Trophoblast cell (in vitro differentiated cells and primary cell): ENCODE measurements around the gene CRB3.

Source experiments
- DNase-seq, 2 donors: peaks; one replicate each; pipeline ENCODE4 v3.0.0-alpha.2; 2016
- H2AFZ ChIP-seq: 2 replicates; pipeline ENCODE4 v1.6.1; 2013; ENCODE audit warnings: low read length, moderate library complexity, mild to moderate bottlenecking; ENCODE audit not compliant: insufficient read depth, poor library complexity
- H2AK5ac ChIP-seq: 2 replicates; pipeline ENCODE4 v1.6.1; 2013; ENCODE audit warnings: mild to moderate bottlenecking, low read length
- H2BK120ac ChIP-seq: 2 replicates; pipeline ENCODE4 v1.6.1; 2013; ENCODE audit warnings: low read length, mild to moderate bottlenecking, moderate library complexity; ENCODE audit not compliant: insufficient read depth, poor library complexity
- H2BK12ac ChIP-seq: 2 replicates; pipeline ENCODE4 v1.6.1; 2013; ENCODE audit warnings: mild to moderate bottlenecking, low read length, moderate library complexity
- H2BK5ac ChIP-seq: 2 replicates; pipeline ENCODE4 v1.6.1; 2013; ENCODE audit warnings: low read length, low read depth, moderate library complexity, mild to moderate bottlenecking; ENCODE audit not compliant: poor library complexity
- H3K14ac ChIP-seq: 2 replicates; pipeline ENCODE4 v1.6.1; 2013; ENCODE audit warnings: mild to moderate bottlenecking, low read length
- H3K18ac ChIP-seq: 2 replicates; pipeline ENCODE4 v1.6.1; 2013; ENCODE audit warnings: mild to moderate bottlenecking, low read length
- H3K23ac ChIP-seq: 2 replicates; pipeline ENCODE4 v1.6.1; 2013; ENCODE audit warnings: low read length
- H3K27ac ChIP-seq: 2 replicates; pipeline ENCODE4 v1.5.1; 2013; ENCODE audit warnings: low read depth, mild to moderate bottlenecking, inconsistent platforms, low read length, moderate library complexity
- H3K27me3 ChIP-seq: 2 replicates; pipeline ENCODE4 v1.6.1; 2013; ENCODE audit warnings: inconsistent platforms, mild to moderate bottlenecking, low read length, moderate library complexity; ENCODE audit not compliant: insufficient read depth
- H3K36me3 ChIP-seq, 2 experiments: 1 replicate in 1 of 2; 2 replicates in 1 of 2; pipeline ENCODE4 v1.6.1; 2013; ENCODE audit warnings: low read length in 2 of 2, mild to moderate bottlenecking in 2 of 2, moderate library complexity in 1 of 2; ENCODE audit not compliant: insufficient read depth in 2 of 2, control insufficient read depth in 1 of 2
- H3K4ac ChIP-seq: 2 replicates; pipeline ENCODE4 v1.6.1; 2013; ENCODE audit warnings: low read depth, mild to moderate bottlenecking, low read length, moderate library complexity
- H3K4me1 ChIP-seq, 2 experiments: 1 replicate in 1 of 2; 2 replicates in 1 of 2; pipeline ENCODE4 v1.6.1; 2013; ENCODE audit warnings: low read length in 2 of 2, mild to moderate bottlenecking in 2 of 2, moderate library complexity in 1 of 2; ENCODE audit not compliant: insufficient read depth in 2 of 2, control insufficient read depth in 1 of 2
- H3K4me2 ChIP-seq: 2 replicates; pipeline ENCODE4 v1.6.1; 2013; ENCODE audit warnings: inconsistent platforms, mild to moderate bottlenecking, low read length, moderate library complexity
- H3K4me3 ChIP-seq: 2 replicates; pipeline ENCODE4 v1.5.1; 2013; ENCODE audit warnings: mild to moderate bottlenecking, low read depth, low read length, inconsistent platforms
- H3K79me1 ChIP-seq: one replicate; pipeline ENCODE4 v1.6.1; 2013; ENCODE audit warnings: low read length
- H3K79me2 ChIP-seq: 2 replicates; pipeline ENCODE4 v1.6.1; 2013; ENCODE audit warnings: low read length, mild to moderate bottlenecking; ENCODE audit not compliant: control insufficient read depth, insufficient read depth, poor library complexity
- H3K9ac ChIP-seq: 2 replicates; pipeline ENCODE4 v1.6.1; 2013; ENCODE audit warnings: mild to moderate bottlenecking, low read length
- H3K9me3 ChIP-seq: 2 replicates; pipeline ENCODE4 v1.6.1; 2013; ENCODE audit warnings: low read depth, mild to moderate bottlenecking, control low read depth, inconsistent platforms, low read length; ENCODE audit not compliant: insufficient read depth
- H4K12ac ChIP-seq: 2 replicates; pipeline ENCODE4 v1.6.1; 2013; ENCODE audit warnings: low read depth, mild to moderate bottlenecking, low read length, moderate library complexity
- H4K8ac ChIP-seq: 2 replicates; pipeline ENCODE4 v1.6.1; 2013; ENCODE audit warnings: low read depth, mild to moderate bottlenecking, low read length, moderate library complexity
- H4K91ac ChIP-seq: one replicate; pipeline ENCODE4 v1.6.1; 2013; ENCODE audit warnings: low read depth, mild to moderate bottlenecking, low read length, moderate library complexity
- WGBS: extraction: QIAGEN DNeasy Blood & Tissue Kit; methylation state at CpG from one replicate; pipeline ENCODE4 v1.1.7; 2013; ENCODE audit warnings: missing lambda C conversion rate; ENCODE audit not compliant: insufficient read length, insufficient coverage; ENCODE audit errors: extremely low coverage; 5-methylcytosine and 5-hydroxymethylcytosine counted together

The CRB3 gene

GRCh38 chr19:6482343-6482686, 18.2 kb downstream of the CRB3 start:
- H4K12ac ChIP-seq = no peak overlapping the region
- H3K23ac ChIP-seq = no peak overlapping the region
- no peak overlapping the region for H3K4me3 ChIP-seq
- no peak overlapping the region for H2BK120ac ChIP-seq
- no peak overlapping the region for H3K27ac ChIP-seq
- no peaks in the 10 kb centered on the region for H3K27me3 ChIP-seq
- no peaks in the 10 kb centered on the region for H3K79me2 ChIP-seq
- H3K79me1 ChIP-seq = no peaks in the 10 kb centered on the region
- no peak overlapping the region for H3K4ac ChIP-seq
- H3K18ac ChIP-seq = no peak overlapping the region
- DNase-seq = no peak
- H3K4me2 ChIP-seq = no peak overlapping the region
- H4K8ac ChIP-seq = no peak overlapping the region
- H2BK12ac ChIP-seq = no peak overlapping the region
- no peak overlapping the region for H3K14ac ChIP-seq
- no peak overlapping the region for H2AFZ ChIP-seq
- no peaks in the 10 kb centered on the region for H3K4me1 ChIP-seq
- H2AK5ac ChIP-seq = no peak overlapping the region
- no peak overlapping the region for H3K9ac ChIP-seq
- no peaks in the 10 kb centered on the region for H3K36me3 ChIP-seq
- peaks cover 3% of the 10 kb centered on the region for H3K9me3 ChIP-seq
- H4K91ac ChIP-seq = no peak overlapping the region
- H2BK5ac ChIP-seq = no peak overlapping the region
- no CpG with 5 or more reads among the region's 8 CpGs for WGBS

GRCh38 chr19:6483235-6483634, 19.2 kb downstream of the CRB3 start:
- H3K9ac ChIP-seq = no peak overlapping the region
- no peaks in the 10 kb centered on the region for H3K27me3 ChIP-seq
- no peak overlapping the region for H2AK5ac ChIP-seq
- no peak overlapping the region for H3K4me3 ChIP-seq
- no peak overlapping the region for H3K27ac ChIP-seq
- WGBS = no CpG with 5 or more reads among the region's 3 CpGs
- no peak overlapping the region for H4K12ac ChIP-seq
- H3K79me1 ChIP-seq = no peaks in the 10 kb centered on the region
- H2BK12ac ChIP-seq = no peak overlapping the region
- H3K9me3 ChIP-seq = peaks cover 3% of the 10 kb centered on the region
- no peaks in the 10 kb centered on the region for H3K36me3 ChIP-seq
- no peak overlapping the region for H3K18ac ChIP-seq
- no peak overlapping the region for H2AFZ ChIP-seq
- no peak overlapping the region for H3K4ac ChIP-seq
- no peak overlapping the region for H3K14ac ChIP-seq
- H3K4me2 ChIP-seq = no peak overlapping the region
- no peaks in the 10 kb centered on the region for H3K79me2 ChIP-seq
- DNase-seq = no peak
- no peaks in the 10 kb centered on the region for H3K4me1 ChIP-seq
- no peak overlapping the region for H4K91ac ChIP-seq
- no peak overlapping the region for H2BK120ac ChIP-seq
- H2BK5ac ChIP-seq = no peak overlapping the region
- H3K23ac ChIP-seq = no peak overlapping the region
- no peak overlapping the region for H4K8ac ChIP-seq

- Histone ChIP-seq H3K4me3 (no peak overlapping the region), H2AK5ac (no peak overlapping the region)
- no CpG with 5 or more reads among the region's 8 CpGs for WGBS
Observed at GRCh38 chr19:6484230-6484629, 20.2 kb downstream of the CRB3 start.

GRCh38 chr19:6484831-6485230, 20.8 kb downstream of the CRB3 start:
- Histone ChIP-seq H2BK120ac (no peak overlapping the region), H3K4me3 (no peak overlapping the region), H3K4me1 (no peaks in the 10 kb centered on the region), H4K91ac (no peak overlapping the region), H4K8ac (no peak overlapping the region), H2BK12ac (no peak overlapping the region), H3K79me1 (no peaks in the 10 kb centered on the region), H2AFZ (no peak overlapping the region), H3K27me3 (no peaks in the 10 kb centered on the region), H2BK5ac (no peak overlapping the region), H3K4ac (no peak overlapping the region), H3K9ac (no peak overlapping the region), H3K36me3 (no peaks in the 10 kb centered on the region), H3K27ac (no peak overlapping the region), H4K12ac (no peak overlapping the region), H3K14ac (no peak overlapping the region), H3K18ac (no peak overlapping the region), H3K79me2 (no peaks in the 10 kb centered on the region), H3K9me3 (peaks cover 3% of the 10 kb centered on the region), H3K23ac (no peak overlapping the region), H2AK5ac (no peak overlapping the region), H3K4me2 (no peak overlapping the region)
- no CpG with 5 or more reads among the region's 7 CpGs for WGBS
- DNase-seq = peak; percentile 56 to 69

More at GRCh38 chr19:6484230-6484629, 20.2 kb downstream of the CRB3 start:
- no peak overlapping the region for H3K27ac ChIP-seq
- no peak overlapping the region for H3K14ac ChIP-seq
- DNase-seq = peak in 1 of 2 donors; percentile 24
- H2BK5ac ChIP-seq = no peak overlapping the region
- no peaks in the 10 kb centered on the region for H3K27me3 ChIP-seq
- no peaks in the 10 kb centered on the region for H3K36me3 ChIP-seq
- no peaks in the 10 kb centered on the region for H3K4me1 ChIP-seq
- H3K79me2 ChIP-seq = no peaks in the 10 kb centered on the region
- no peak overlapping the region for H4K91ac ChIP-seq
- H2BK120ac ChIP-seq = no peak overlapping the region
- H3K9me3 ChIP-seq = peaks cover 3% of the 10 kb centered on the region
- no peak overlapping the region for H3K4me2 ChIP-seq
- no peak overlapping the region for H3K4ac ChIP-seq
- no peak overlapping the region for H4K12ac ChIP-seq
- H4K8ac ChIP-seq = no peak overlapping the region
- no peak overlapping the region for H2AFZ ChIP-seq
- no peak overlapping the region for H2BK12ac ChIP-seq
- no peak overlapping the region for H3K23ac ChIP-seq
- no peak overlapping the region for H3K18ac ChIP-seq
- no peak overlapping the region for H3K9ac ChIP-seq
- no peaks in the 10 kb centered on the region for H3K79me1 ChIP-seq
